ENCODE measurements around the gene HNRNPH3. TPM values are rescaled to one million over a fixed set of nuclear protein-coding genes. Genes with fewer than 3 reads are reported as not detected.
"Not testable (repeated sequence)": the region's sequence is repeated elsewhere in the genome, so short reads cannot be mapped to it uniquely, and the experiment has no call there.

HNRNPH3 gene
- total RNA-seq, 1 donor from 2014 or later, result 124 TPM

DNA sequence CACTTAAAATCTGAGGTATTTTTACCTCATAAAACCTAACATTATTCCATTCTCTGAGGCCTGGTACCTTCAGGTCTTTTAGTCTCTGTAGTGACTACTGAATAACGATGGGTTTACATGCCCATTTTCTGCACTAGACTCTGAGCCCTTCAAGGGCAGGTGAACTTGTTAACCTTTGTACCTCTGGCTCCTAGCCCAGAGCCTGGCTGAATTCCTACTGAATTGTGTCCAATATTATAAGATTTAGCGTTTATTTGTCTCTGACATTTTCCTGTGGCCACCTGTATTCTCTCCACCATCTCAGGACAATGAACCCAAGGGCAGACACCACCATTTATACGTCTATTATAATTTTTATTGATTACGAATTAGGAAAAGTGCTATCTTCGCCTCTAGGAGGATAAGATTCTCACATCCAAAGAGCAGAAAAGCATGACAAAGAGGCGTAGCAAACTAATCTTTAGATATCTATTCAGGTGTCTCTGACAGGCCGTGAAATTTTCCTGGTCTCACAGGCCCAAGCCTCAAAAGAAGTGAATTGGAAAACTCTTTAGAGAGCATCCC lies 27.9 kb upstream of the HNRNPH3 start:
- no peak overlapping the region for H3K27ac Mint-ChIP-seq (ENCODE audit: unreplicated experiment)
- peaks cover 2% of the 10 kb centered on the region for H3K27me3 Mint-ChIP-seq (ENCODE audit: unreplicated experiment)
- DNase-seq (ENCODE audit: low spot score), result no peak
- H3K36me3 Mint-ChIP-seq (ENCODE audit: low read depth, unreplicated experiment), result no peaks in the 10 kb centered on the region
- no peaks in the 10 kb centered on the region for H3K9me3 Mint-ChIP-seq (ENCODE audit: unreplicated experiment)
- peaks cover 7% of the 10 kb centered on the region for H3K4me1 Mint-ChIP-seq (ENCODE audit: unreplicated experiment)
- H3K4me3 Mint-ChIP-seq (ENCODE audit: unreplicated experiment), result no peak overlapping the region
- TF ChIP-seq, protein P1, sequence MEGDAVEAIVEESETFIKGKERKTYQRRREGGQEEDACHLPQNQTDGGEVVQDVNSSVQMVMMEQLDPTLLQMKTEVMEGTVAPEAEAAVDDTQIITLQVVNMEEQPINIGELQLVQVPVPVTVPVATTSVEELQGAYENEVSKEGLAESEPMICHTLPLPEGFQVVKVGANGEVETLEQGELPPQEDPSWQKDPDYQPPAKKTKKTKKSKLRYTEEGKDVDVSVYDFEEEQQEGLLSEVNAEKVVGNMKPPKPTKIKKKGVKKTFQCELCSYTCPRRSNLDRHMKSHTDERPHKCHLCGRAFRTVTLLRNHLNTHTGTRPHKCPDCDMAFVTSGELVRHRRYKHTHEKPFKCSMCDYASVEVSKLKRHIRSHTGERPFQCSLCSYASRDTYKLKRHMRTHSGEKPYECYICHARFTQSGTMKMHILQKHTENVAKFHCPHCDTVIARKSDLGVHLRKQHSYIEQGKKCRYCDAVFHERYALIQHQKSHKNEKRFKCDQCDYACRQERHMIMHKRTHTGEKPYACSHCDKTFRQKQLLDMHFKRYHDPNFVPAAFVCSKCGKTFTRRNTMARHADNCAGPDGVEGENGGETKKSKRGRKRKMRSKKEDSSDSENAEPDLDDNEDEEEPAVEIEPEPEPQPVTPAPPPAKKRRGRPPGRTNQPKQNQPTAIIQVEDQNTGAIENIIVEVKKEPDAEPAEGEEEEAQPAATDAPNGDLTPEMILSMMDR (IDR thresholded peaks at IDR 0.05; ENCODE audit: unreplicated experiment), result no peak

GRCh38 chr10:68305854-68306253 lies 26.0 kb upstream of the HNRNPH3 start:
- no peak for DNase-seq (ENCODE audit: low spot score)

DNA sequence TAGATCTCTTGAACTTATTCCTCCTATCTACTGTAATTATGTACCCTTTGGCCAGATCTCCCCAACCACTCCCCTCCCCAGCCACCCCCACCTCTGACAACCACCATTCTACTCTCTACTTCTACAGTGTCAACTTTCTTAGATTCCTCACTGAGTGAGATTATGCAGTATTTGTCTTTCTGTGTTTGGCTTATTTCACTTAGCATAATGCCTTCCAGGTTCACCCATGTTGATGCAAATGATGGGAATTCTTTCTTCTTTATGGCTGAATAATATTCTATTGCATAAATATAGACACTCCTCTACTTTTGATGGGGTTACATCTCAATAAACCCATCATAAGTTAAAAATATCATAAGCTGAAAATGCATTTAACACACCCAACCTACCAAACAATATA lies 21.3 kb upstream of the HNRNPH3 start:
- no peaks in the 10 kb centered on the region for H3K27me3 Mint-ChIP-seq (ENCODE audit: unreplicated experiment)
- no peak for DNase-seq (ENCODE audit: low spot score)
- H3K9me3 Mint-ChIP-seq (ENCODE audit: unreplicated experiment), result no peaks in the 10 kb centered on the region
- no peak overlapping the region for H3K4me3 Mint-ChIP-seq (ENCODE audit: unreplicated experiment)
- H3K36me3 Mint-ChIP-seq (ENCODE audit: low read depth, unreplicated experiment), result no peaks in the 10 kb centered on the region
- H3K27ac Mint-ChIP-seq (ENCODE audit: unreplicated experiment), result no peak overlapping the region
- H3K4me1 Mint-ChIP-seq (ENCODE audit: unreplicated experiment), result no peaks in the 10 kb centered on the region
- TF ChIP-seq, protein P1 (IDR thresholded peaks at IDR 0.05; ENCODE audit: unreplicated experiment), result no peak

More at GRCh38 chr10:68305854-68306253, 26.0 kb upstream of the HNRNPH3 start:
- TF ChIP-seq, protein P1 (IDR thresholded peaks at IDR 0.05; ENCODE audit: unreplicated experiment), result no peak
- H3K27ac Mint-ChIP-seq (ENCODE audit: unreplicated experiment), result no peak overlapping the region
- peaks cover 7% of the 10 kb centered on the region for H3K4me1 Mint-ChIP-seq (ENCODE audit: unreplicated experiment)
- H3K36me3 Mint-ChIP-seq (ENCODE audit: low read depth, unreplicated experiment), result no peaks in the 10 kb centered on the region
- no peaks in the 10 kb centered on the region for H3K27me3 Mint-ChIP-seq (ENCODE audit: unreplicated experiment)
- H3K4me3 Mint-ChIP-seq (ENCODE audit: unreplicated experiment), result no peak overlapping the region
- H3K9me3 Mint-ChIP-seq (ENCODE audit: unreplicated experiment), result no peaks in the 10 kb centered on the region

- DNase-seq (ENCODE audit: low spot score); H3K4me1 Mint-ChIP-seq (ENCODE audit: unreplicated experiment); H3K36me3 Mint-ChIP-seq (ENCODE audit: low read depth, unreplicated experiment); H3K9me3 Mint-ChIP-seq (ENCODE audit: unreplicated experiment); H3K27me3 Mint-ChIP-seq (ENCODE audit: unreplicated experiment); H3K27ac Mint-ChIP-seq (ENCODE audit: unreplicated experiment); H3K4me3 Mint-ChIP-seq (ENCODE audit: unreplicated experiment): not testable (repeated sequence)
Measured at GRCh38 chr10:68314930-68315329, 16.9 kb upstream of the HNRNPH3 start.

GRCh38 chr10:68315582-68315981 lies 16.3 kb upstream of the HNRNPH3 start:
- Mint-ChIP-seq H3K4me1 (ENCODE audit: unreplicated experiment) (no peaks in the 10 kb centered on the region), H3K36me3 (ENCODE audit: low read depth, unreplicated experiment) (peaks cover 9% of the 10 kb centered on the region), H3K4me3 (ENCODE audit: unreplicated experiment) (no peak overlapping the region), H3K27ac (ENCODE audit: unreplicated experiment) (no peak overlapping the region), H3K9me3 (ENCODE audit: unreplicated experiment) (no peaks in the 10 kb centered on the region), H3K27me3 (ENCODE audit: unreplicated experiment) (no peaks in the 10 kb centered on the region)
- TF ChIP-seq, protein P1 (IDR thresholded peaks at IDR 0.05; ENCODE audit: unreplicated experiment), result no peak
- no peak for DNase-seq (ENCODE audit: low spot score)

All from endothelial cell (in vitro differentiated cells).